Measurements from ENCODE around the gene SHROOM2.
"Not testable (repeated sequence)": the region's sequence is repeated elsewhere in the genome, so short reads cannot be mapped to it uniquely, and the experiment has no call there.

The SHROOM2 gene

GRCh38 chrX:9786798-9787635 is 788 bp downstream of the SHROOM2 start:
- H3K36me3 ChIP-seq (ENCODE audit: insufficient read depth, low read depth, low read length) = no peaks in the 10 kb centered on the region
- H3K4me1 ChIP-seq (ENCODE audit: insufficient read depth, low read length) = peaks cover 31% of the 10 kb centered on the region; the same call in 1 of the 2 replicates
- peaks cover 12% of the 10 kb centered on the region; the same call in 1 of the 2 replicates for H3K27me3 ChIP-seq (ENCODE audit: insufficient read depth, low read length)
- no peak overlapping the region for H3K27ac ChIP-seq (ENCODE audit: low read length)
- peak overlapping the region; percentile 73; the same call in 1 of the 2 replicates for H3K9ac ChIP-seq (ENCODE audit: low read depth, low read length)
- H3K4me3 ChIP-seq (ENCODE audit: low read length) = peak overlapping the region; percentile 79
- H3K9me3 ChIP-seq (ENCODE audit: insufficient read depth, low read depth, low read length) = no peaks in the 10 kb centered on the region

- H3K4me1 ChIP-seq (ENCODE audit: insufficient read depth, low read length) = peaks cover 31% of the 10 kb centered on the region; the same call in 1 of the 2 replicates
- H3K27me3 ChIP-seq (ENCODE audit: insufficient read depth, low read length) = peaks cover 12% of the 10 kb centered on the region; the same call in 1 of the 2 replicates
- H3K36me3 ChIP-seq (ENCODE audit: insufficient read depth, low read depth, low read length) = no peaks in the 10 kb centered on the region
- peak overlapping the region; percentile 49 for H3K27ac ChIP-seq (ENCODE audit: low read length)
- H3K9ac ChIP-seq (ENCODE audit: low read depth, low read length) = peak overlapping the region; percentile 45
- no peaks in the 10 kb centered on the region for H3K9me3 ChIP-seq (ENCODE audit: insufficient read depth, low read depth, low read length)
- H3K4me3 ChIP-seq (ENCODE audit: low read length) = peak overlapping the region; percentile 79
Observed at GRCh38 chrX:9788911-9789310, 2.7 kb downstream of the SHROOM2 start.

- H3K4me3 ChIP-seq (ENCODE audit: low read length) = peak overlapping the region; percentile 79
- H3K9me3 ChIP-seq (ENCODE audit: insufficient read depth, low read depth, low read length) = no peaks in the 10 kb centered on the region
- H3K36me3 ChIP-seq (ENCODE audit: insufficient read depth, low read depth, low read length) = no peaks in the 10 kb centered on the region
- H3K27ac ChIP-seq (ENCODE audit: low read length) = peak overlapping the region; percentile 84
- H3K27me3 ChIP-seq (ENCODE audit: insufficient read depth, low read length) = peaks cover 12% of the 10 kb centered on the region; the same call in 1 of the 2 replicates
- peaks cover 31% of the 10 kb centered on the region; the same call in 1 of the 2 replicates for H3K4me1 ChIP-seq (ENCODE audit: insufficient read depth, low read length)
- peak overlapping the region; percentile 69 for H3K9ac ChIP-seq (ENCODE audit: low read depth, low read length)
Observed at GRCh38 chrX:9789555-9789954, 3.3 kb downstream of the SHROOM2 start.

- Histone ChIP-seq H3K4me3 (ENCODE audit: low read length) (no peak overlapping the region), H3K9ac (ENCODE audit: low read depth, low read length) (no peak overlapping the region), H3K27ac (ENCODE audit: low read length) (no peak overlapping the region), H3K9me3 (ENCODE audit: insufficient read depth, low read depth, low read length) (no peaks in the 10 kb centered on the region), H3K36me3 (ENCODE audit: insufficient read depth, low read depth, low read length) (no peaks in the 10 kb centered on the region), H3K4me1 (ENCODE audit: insufficient read depth, low read length) (peaks cover 31% of the 10 kb centered on the region; the same call in 1 of the 2 replicates), H3K27me3 (ENCODE audit: insufficient read depth, low read length) (peaks cover 6% of the 10 kb centered on the region; the same call in 1 of the 2 replicates)
Observed at GRCh38 chrX:9790866-9791265, 4.6 kb downstream of the SHROOM2 start.

GRCh38 chrX:9794495-9794894 is 8.3 kb downstream of the SHROOM2 start:
- H3K9me3 ChIP-seq (ENCODE audit: insufficient read depth, low read depth, low read length) = no peaks in the 10 kb centered on the region
- H3K4me1 ChIP-seq (ENCODE audit: insufficient read depth, low read length) = peaks cover 28% of the 10 kb centered on the region; the same call in 1 of the 2 replicates
- no peak overlapping the region for H3K4me3 ChIP-seq (ENCODE audit: low read length)
- H3K9ac ChIP-seq (ENCODE audit: low read depth, low read length) = no peak overlapping the region
- no peaks in the 10 kb centered on the region for H3K36me3 ChIP-seq (ENCODE audit: insufficient read depth, low read depth, low read length)
- no peaks in the 10 kb centered on the region for H3K27me3 ChIP-seq (ENCODE audit: insufficient read depth, low read length)
- no peak overlapping the region for H3K27ac ChIP-seq (ENCODE audit: low read length)

GRCh38 chrX:9797384-9798360 is 11.4 kb downstream of the SHROOM2 start:
- Histone ChIP-seq H3K27me3 (ENCODE audit: insufficient read depth, low read length) (no peaks in the 10 kb centered on the region), H3K9ac (ENCODE audit: low read depth, low read length) (no peak overlapping the region), H3K9me3 (ENCODE audit: insufficient read depth, low read depth, low read length) (0 out of 2 replicates have a peak, but pooled peaks cover 4% of the 10 kb centered on the region), H3K4me3 (ENCODE audit: low read length) (no peak overlapping the region), H3K36me3 (ENCODE audit: insufficient read depth, low read depth, low read length) (no peaks in the 10 kb centered on the region), H3K27ac (ENCODE audit: low read length) (no peak overlapping the region), H3K4me1 (ENCODE audit: insufficient read depth, low read length) (peaks cover 10% of the 10 kb centered on the region; the same call in 1 of the 2 replicates)

- no peaks in the 10 kb centered on the region for H3K27me3 ChIP-seq (ENCODE audit: insufficient read depth, low read length)
- no peak overlapping the region for H3K4me3 ChIP-seq (ENCODE audit: low read length)
- no peaks in the 10 kb centered on the region for H3K36me3 ChIP-seq (ENCODE audit: insufficient read depth, low read depth, low read length)
- no peak overlapping the region for H3K27ac ChIP-seq (ENCODE audit: low read length)
- H3K9ac ChIP-seq (ENCODE audit: low read depth, low read length) = no peak overlapping the region
- H3K4me1 ChIP-seq (ENCODE audit: insufficient read depth, low read length) = peaks cover 4% of the 10 kb centered on the region; the same call in 1 of the 2 replicates
- 0 out of 2 replicates have a peak, but pooled peaks cover 4% of the 10 kb centered on the region for H3K9me3 ChIP-seq (ENCODE audit: insufficient read depth, low read depth, low read length)
Observed at GRCh38 chrX:9802737-9803136, 16.5 kb downstream of the SHROOM2 start.

- Histone ChIP-seq H3K4me1 (ENCODE audit: insufficient read depth, low read length) (no peaks in the 10 kb centered on the region), H3K9ac (ENCODE audit: low read depth, low read length) (no peak overlapping the region), H3K27ac (ENCODE audit: low read length) (no peak overlapping the region), H3K36me3 (ENCODE audit: insufficient read depth, low read depth, low read length) (no peaks in the 10 kb centered on the region), H3K4me3 (ENCODE audit: low read length) (no peak overlapping the region), H3K9me3 (ENCODE audit: insufficient read depth, low read depth, low read length) (0 out of 2 replicates have a peak, but pooled peaks cover 4% of the 10 kb centered on the region), H3K27me3 (ENCODE audit: insufficient read depth, low read length) (no peaks in the 10 kb centered on the region)
Observed at GRCh38 chrX:9804444-9804843, 18.2 kb downstream of the SHROOM2 start.

GRCh38 chrX:9805956-9806355 is 19.7 kb downstream of the SHROOM2 start:
- Histone ChIP-seq H3K27ac (ENCODE audit: low read length) (no peak overlapping the region), H3K4me1 (ENCODE audit: insufficient read depth, low read length) (no peaks in the 10 kb centered on the region), H3K36me3 (ENCODE audit: insufficient read depth, low read depth, low read length) (no peaks in the 10 kb centered on the region), H3K9me3 (ENCODE audit: insufficient read depth, low read depth, low read length) (no peaks in the 10 kb centered on the region), H3K27me3 (ENCODE audit: insufficient read depth, low read length) (no peaks in the 10 kb centered on the region), H3K4me3 (ENCODE audit: low read length) (no peak overlapping the region), H3K9ac (ENCODE audit: low read depth, low read length) (no peak overlapping the region)

GRCh38 chrX:9807355-9808182 is 21.3 kb downstream of the SHROOM2 start:
- no peaks in the 10 kb centered on the region for H3K27me3 ChIP-seq (ENCODE audit: insufficient read depth, low read length)
- no peak overlapping the region for H3K27ac ChIP-seq (ENCODE audit: low read length)
- no peaks in the 10 kb centered on the region for H3K9me3 ChIP-seq (ENCODE audit: insufficient read depth, low read depth, low read length)
- no peak overlapping the region for H3K4me3 ChIP-seq (ENCODE audit: low read length)
- no peak overlapping the region; the same call in 1 of the 2 replicates for H3K9ac ChIP-seq (ENCODE audit: low read depth, low read length)
- H3K4me1 ChIP-seq (ENCODE audit: insufficient read depth, low read length) = no peaks in the 10 kb centered on the region
- H3K36me3 ChIP-seq (ENCODE audit: insufficient read depth, low read depth, low read length) = no peaks in the 10 kb centered on the region

- H3K27me3 ChIP-seq (ENCODE audit: insufficient read depth, low read length); H3K4me1 ChIP-seq (ENCODE audit: insufficient read depth, low read length); H3K27ac ChIP-seq (ENCODE audit: low read length); H3K9me3 ChIP-seq (ENCODE audit: insufficient read depth, low read depth, low read length); H3K36me3 ChIP-seq (ENCODE audit: insufficient read depth, low read depth, low read length); H3K4me3 ChIP-seq (ENCODE audit: low read length); H3K9ac ChIP-seq (ENCODE audit: low read depth, low read length): not testable (repeated sequence)
Observed at GRCh38 chrX:9809876-9810275, 23.6 kb downstream of the SHROOM2 start.

Measured in iPS-20b (cell line).